Astrocyte of the cerebellum (primary cell): ENCODE measurements around the gene FAM169A.

Experiments used
- DNase-seq: peaks from one replicate; pipeline ENCODE4 v3.0.0-alpha.2; 2011; ENCODE audit warnings: low read depth
- H3K4me3 ChIP-seq: 2 replicates; pipeline ENCODE4 v1.5.1; 2011; ENCODE audit warnings: mild to moderate bottlenecking, low read depth, low read length, moderate library complexity
- in situ Hi-C: cut with HindIII; loops from 2 replicates; pipeline ENCODE4 v1.10.0; 2017; ENCODE audit warnings: low sequenced_read_pairs
- TF ChIP-seq, protein P1 (sequence below): IDR thresholded peaks from 2 replicates; pipeline ENCODE4 v1.5.1; 2012; ENCODE audit warnings: low read length, low read depth, moderate library complexity, mild to moderate bottlenecking; ENCODE audit errors: missing control alignments

The FAM169A gene

DNA sequence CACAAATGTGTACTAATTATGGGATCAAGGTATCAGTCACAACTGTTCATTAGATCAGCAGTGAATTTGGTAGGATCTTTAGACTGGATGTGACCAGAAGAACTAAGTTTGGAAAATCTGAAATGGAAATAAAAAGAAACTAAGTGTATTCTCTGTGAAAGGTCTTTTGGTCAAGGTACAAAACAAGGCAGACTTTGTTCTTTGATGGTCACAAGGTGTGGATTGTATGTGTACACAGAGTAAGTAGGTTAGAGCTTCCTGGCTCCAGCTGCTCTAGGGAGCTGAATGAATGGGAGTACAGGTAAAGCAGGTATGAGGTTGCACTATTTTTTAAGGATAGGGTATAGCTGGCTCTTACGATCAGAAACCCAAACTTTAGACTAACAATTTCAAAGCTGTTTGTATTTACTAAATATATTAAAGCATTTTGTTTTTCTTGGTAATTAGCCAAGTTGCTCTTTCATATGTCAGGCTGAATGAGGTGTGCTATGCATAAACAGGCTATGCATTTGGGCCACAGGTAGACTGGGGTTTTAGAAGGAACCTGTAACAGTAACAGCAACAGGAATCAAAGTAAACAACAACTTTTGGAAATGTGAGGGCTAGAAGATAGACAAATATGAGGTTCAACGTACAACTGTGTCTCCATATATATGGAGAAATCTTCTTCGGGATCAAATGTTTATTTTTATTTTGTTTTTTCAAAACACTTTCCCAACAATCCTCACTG lies 32.5 kb downstream of the FAM169A start:
- no peak overlapping the region for H3K4me3 ChIP-seq
- TF ChIP-seq, protein P1, sequence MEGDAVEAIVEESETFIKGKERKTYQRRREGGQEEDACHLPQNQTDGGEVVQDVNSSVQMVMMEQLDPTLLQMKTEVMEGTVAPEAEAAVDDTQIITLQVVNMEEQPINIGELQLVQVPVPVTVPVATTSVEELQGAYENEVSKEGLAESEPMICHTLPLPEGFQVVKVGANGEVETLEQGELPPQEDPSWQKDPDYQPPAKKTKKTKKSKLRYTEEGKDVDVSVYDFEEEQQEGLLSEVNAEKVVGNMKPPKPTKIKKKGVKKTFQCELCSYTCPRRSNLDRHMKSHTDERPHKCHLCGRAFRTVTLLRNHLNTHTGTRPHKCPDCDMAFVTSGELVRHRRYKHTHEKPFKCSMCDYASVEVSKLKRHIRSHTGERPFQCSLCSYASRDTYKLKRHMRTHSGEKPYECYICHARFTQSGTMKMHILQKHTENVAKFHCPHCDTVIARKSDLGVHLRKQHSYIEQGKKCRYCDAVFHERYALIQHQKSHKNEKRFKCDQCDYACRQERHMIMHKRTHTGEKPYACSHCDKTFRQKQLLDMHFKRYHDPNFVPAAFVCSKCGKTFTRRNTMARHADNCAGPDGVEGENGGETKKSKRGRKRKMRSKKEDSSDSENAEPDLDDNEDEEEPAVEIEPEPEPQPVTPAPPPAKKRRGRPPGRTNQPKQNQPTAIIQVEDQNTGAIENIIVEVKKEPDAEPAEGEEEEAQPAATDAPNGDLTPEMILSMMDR: no peak
- DNase-seq: no peak
- in situ Hi-C loops: no loop called here

DNA sequence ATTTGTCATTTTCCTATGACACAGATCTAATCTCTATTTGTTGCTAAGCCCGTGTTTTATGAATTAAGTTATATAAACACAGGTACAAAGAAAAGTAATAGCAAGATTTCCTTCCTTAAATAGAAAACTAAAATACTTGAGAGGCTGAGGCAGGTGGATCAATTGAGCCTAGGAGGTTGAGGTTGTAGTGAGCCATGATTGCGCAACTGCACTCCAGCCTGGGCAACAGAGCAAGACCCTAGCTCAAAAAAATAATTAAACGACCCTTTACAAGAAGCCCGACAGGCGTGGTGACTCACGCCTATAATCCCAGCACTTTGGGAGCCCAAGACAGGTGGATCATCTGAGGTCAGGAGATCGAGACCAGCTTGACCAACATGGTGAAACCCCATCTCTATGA lies 36.8 kb downstream of the FAM169A start:
- TF ChIP-seq, protein P1: no peak
- in situ Hi-C loops: no loop called here
- no peak overlapping the region for H3K4me3 ChIP-seq
- no peak for DNase-seq

DNA sequence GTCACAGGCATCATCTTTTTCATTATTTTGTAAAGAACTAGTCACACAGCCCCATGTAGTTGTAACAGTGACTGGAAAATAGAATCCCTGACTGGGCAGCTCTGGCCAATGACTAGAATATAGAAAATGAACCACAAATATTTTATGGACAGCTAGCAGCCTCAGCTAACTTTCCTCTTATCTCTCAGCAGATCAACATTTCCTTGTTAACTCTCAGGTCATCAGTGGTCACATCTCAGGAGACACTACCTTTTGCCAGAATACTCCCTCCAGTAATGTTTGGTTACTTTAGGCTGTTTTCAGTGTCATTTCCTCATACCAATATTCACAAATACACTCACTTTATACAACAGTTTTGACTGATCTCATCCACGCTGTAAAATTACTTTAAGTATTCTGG lies 43.9 kb downstream of the FAM169A start:
- in situ Hi-C loops: no loop called here
- DNase-seq: no peak
- no peak overlapping the region for H3K4me3 ChIP-seq
- TF ChIP-seq, protein P1: no peak

DNA sequence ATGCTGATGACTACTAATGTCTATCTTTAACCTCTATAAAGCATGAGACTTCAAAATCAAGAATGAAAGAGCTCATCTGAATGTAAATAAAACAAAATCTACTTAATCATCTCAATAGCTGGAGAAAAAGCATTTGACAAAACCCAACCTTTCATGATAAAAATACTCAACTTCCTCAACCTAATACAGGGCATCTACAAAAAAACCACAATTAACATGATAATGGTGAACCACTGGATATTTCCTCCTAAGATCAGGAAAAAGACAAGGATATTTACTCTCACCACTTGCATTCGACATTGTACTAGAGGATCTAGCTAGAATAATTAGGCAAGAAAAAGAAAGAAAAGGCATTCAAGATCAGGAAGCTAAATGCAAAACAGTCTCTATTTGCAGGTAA lies 49.3 kb downstream of the FAM169A start:
- TF ChIP-seq, protein P1: no peak
- in situ Hi-C loops: no loop called here
- no peak for DNase-seq
- no peak overlapping the region for H3K4me3 ChIP-seq

DNA sequence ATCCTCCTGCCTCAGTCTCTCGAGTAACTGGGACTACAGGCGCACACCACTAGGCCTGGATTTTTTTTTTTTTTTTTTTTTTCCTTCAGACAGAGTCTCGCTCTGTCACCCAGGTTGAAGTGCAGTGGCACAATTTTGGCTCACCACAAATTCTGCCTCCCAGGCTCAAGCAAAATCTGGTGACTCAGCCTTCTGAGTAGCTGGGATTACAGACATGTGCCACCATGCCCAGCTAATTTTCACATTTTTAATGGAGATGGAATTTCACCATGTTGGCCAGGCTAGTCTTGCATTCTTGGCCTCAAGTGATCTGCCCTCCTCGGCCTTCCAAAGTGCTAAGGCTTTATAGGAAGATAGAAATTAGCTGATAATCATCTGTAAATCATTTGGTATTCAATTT lies 55.3 kb downstream of the FAM169A start:
- no peak for DNase-seq
- in situ Hi-C loops: no loop called here
- TF ChIP-seq, protein P1: no peak
- no peak overlapping the region for H3K4me3 ChIP-seq

DNA sequence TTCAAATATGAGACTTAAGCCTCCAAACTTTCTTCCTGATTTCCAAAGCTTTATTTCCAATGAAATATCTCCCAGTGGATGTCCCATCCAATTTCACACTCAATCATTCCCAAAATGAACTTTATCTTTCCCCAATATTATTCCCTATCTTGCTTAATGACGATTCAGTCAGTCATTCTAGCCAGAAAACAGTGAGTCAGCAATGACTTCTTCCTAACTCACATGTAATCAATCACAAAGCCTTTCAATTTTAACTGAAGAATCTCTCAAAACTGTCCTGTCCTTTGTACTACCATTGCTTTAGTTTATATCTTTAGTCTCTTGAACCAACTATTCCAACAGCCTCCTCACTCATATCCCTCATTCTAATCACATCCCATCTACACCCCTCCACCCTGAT lies 64.2 kb downstream of the FAM169A start:
- DNase-seq: no peak
- no peak overlapping the region for H3K4me3 ChIP-seq
- in situ Hi-C loops: no loop called here
- TF ChIP-seq, protein P1: no peak
